Activated T-cell treated with anti-CD3 and anti-CD28 coated beads, Interleukin-2, amount 50 U/mL, for 72 hours (primary cell): ENCODE results near the gene ACTA2. TPM values are rescaled to one million over a fixed set of nuclear protein-coding genes. Genes with fewer than 3 reads are reported as not detected.
A peak's percentile ranks its signal among the peaks of the same experiment; 100 is the strongest.

Experiments used
- ATAC-seq, 2 donors: fragments of 150-1000 bp; cut with Tn5 transposase; replicated peaks in 1 of 2; 2 replicates each; pipeline ENCODE4 v1.10.0; 2021; ENCODE audit warnings: moderate library complexity in 2 of 2, mild to moderate bottlenecking in 1 of 2
- DNase-seq, 2 donors: peaks; one replicate each; pipeline ENCODE4 v3.0.0; 2021 to 2022; ENCODE audit warnings: mixed read lengths in 1 of 2
- H3K27ac Mint-ChIP-seq: one replicate; pipeline ENCODE4 v1.8.0; 2022; ENCODE audit warnings: mild to moderate bottlenecking, moderate library complexity, mixed read lengths
- H3K27me3 Mint-ChIP-seq: one replicate; pipeline ENCODE4 v1.8.0; 2022; ENCODE audit warnings: low read depth, mixed read lengths
- H3K36me3 Mint-ChIP-seq, 2 donors: one replicate each; pipeline ENCODE4 v1.8.0; 2022; ENCODE audit warnings: mixed read lengths in 2 of 2, mild to moderate bottlenecking in 1 of 2; ENCODE audit not compliant: insufficient read depth in 2 of 2
- H3K4me1 Mint-ChIP-seq: one replicate; pipeline ENCODE4 v1.8.0; 2022; ENCODE audit warnings: low read depth, mixed read lengths
- H3K4me3 Mint-ChIP-seq, 2 donors: one replicate each; pipeline ENCODE4 v1.8.0; 2022; ENCODE audit warnings: mild to moderate bottlenecking in 2 of 2, mixed read lengths in 2 of 2, moderate library complexity in 2 of 2
- H3K9me3 Mint-ChIP-seq, 2 donors: one replicate each; pipeline ENCODE4 v1.8.0; 2022; ENCODE audit warnings: mixed read lengths in 2 of 2
- total RNA-seq, 2 donors: library from RNA; stranded (reverse); gene quantifications; one replicate each; pipeline ENCODE4 v1.2.3, GENCODE V29; 2022

The ACTA2 gene
- total RNA-seq, 2 donors from 2014 or later, result 60.7 to 76.9 TPM

DNA sequence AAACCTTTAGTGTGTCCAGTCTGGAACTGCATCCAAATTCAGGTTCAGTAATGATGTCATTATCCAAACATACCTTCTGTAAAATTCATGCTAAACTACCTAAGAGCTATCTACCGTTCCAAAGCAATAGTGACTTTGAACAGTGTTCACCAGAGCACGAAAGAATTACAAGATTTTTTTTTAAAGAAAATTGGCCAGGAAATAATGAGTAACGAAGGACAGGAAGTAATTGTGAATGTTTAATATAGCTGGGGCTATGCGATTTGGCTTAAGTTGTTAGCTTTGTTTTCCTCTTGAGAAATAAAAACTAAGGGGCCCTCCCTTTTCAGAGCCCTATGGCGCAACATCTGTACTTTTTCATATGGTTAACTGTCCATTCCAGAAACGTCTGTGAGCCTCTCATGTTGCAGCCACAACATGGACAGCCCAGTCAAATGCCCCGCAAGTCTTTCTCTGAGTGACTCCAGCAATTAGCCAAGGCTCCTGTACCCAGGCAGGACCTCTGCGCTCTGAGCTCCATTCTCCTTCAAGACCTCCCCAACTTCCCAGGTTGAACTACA is 37.3 kb upstream of the ACTA2 start:
- ATAC-seq (peak in 1 of 2 donors; percentile 8), DNase-seq (no peak)
- Mint-ChIP-seq H3K4me1 (peaks cover 57% of the 10 kb centered on the region), H3K4me3 (peak overlapping the region; percentile 89 to 92), H3K9me3 (peaks cover 3 to 4% of the 10 kb centered on the region in 2 donors), H3K27ac (peak overlapping the region; percentile 96), H3K36me3 (peaks cover 22 to 27% of the 10 kb centered on the region in 2 donors), H3K27me3 (no peaks in the 10 kb centered on the region)

- Mint-ChIP-seq H3K27ac (peak overlapping the region; percentile 96), H3K4me3 (peak overlapping the region; percentile 89 to 92), H3K4me1 (peaks cover 62% of the 10 kb centered on the region), H3K36me3 (peaks cover 22 to 27% of the 10 kb centered on the region in 2 donors), H3K9me3 (peaks cover 3 to 4% of the 10 kb centered on the region in 2 donors), H3K27me3 (no peaks in the 10 kb centered on the region)
- ATAC-seq (no peak), DNase-seq (no peak)
Observed at GRCh38 chr10:88989423-88989822, 36.9 kb upstream of the ACTA2 start.

DNA sequence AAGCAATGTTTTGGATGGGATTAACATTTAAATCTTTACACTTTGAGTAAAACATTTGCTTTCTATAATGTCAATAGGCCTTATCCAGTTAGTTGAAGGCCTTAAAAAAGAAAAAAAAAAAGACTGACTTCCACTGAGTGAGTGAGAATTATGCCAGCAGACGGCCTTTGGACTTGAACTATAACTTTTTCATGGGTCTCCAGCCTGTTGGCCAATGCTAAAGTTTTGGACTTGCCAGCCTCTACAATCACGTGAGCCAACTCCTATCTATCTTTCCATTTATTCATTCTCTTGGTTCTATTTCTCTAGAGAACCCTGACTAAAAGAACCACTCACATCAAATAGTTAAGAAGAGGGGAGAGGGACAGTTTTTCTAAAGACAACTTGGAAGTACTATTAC is 35.3 kb upstream of the ACTA2 start:
- Mint-ChIP-seq H3K36me3 (peaks cover 18 to 23% of the 10 kb centered on the region in 2 donors), H3K4me3 (peak overlapping the region; percentile 11 to 12), H3K9me3 (peaks cover 3 to 4% of the 10 kb centered on the region in 2 donors), H3K4me1 (peaks cover 63% of the 10 kb centered on the region), H3K27me3 (no peaks in the 10 kb centered on the region), H3K27ac (peak overlapping the region; percentile 9)
- DNase-seq, result no peak
- no peak for ATAC-seq

DNA sequence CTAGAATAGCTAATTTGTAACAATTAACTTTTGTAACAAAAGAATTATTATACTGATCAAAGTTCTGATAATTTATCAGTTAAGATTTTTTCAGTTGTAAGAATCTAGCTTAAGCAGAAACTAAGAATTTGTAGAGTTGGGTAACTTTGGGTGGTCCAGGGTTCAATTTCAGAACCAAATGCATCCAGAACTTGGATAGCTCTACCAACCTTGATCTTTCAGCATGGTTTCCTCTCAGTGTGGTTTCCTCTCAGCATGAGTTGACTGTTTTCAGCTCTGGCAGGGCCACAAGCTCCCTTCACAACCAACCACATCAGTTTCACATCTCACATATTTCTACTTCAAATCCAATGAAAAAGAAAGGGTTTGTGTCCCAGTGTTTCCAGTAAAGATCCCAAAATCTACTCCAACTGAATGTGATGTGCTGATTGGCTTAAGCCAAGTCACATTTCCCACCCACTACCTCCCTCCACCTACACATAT is 34.7 kb upstream of the ACTA2 start:
- peak overlapping the region; percentile 1 for H3K27ac Mint-ChIP-seq
- DNase-seq (peak; percentile 34 to 43), ATAC-seq (no peak)
- no peaks in the 10 kb centered on the region for H3K27me3 Mint-ChIP-seq
- peak overlapping the region in 1 of 2 donors; percentile 12 for H3K4me3 Mint-ChIP-seq
- peaks cover 15 to 20% of the 10 kb centered on the region in 2 donors for H3K36me3 Mint-ChIP-seq
- peaks cover 3 to 4% of the 10 kb centered on the region in 2 donors for H3K9me3 Mint-ChIP-seq
- peaks cover 61% of the 10 kb centered on the region for H3K4me1 Mint-ChIP-seq

DNA sequence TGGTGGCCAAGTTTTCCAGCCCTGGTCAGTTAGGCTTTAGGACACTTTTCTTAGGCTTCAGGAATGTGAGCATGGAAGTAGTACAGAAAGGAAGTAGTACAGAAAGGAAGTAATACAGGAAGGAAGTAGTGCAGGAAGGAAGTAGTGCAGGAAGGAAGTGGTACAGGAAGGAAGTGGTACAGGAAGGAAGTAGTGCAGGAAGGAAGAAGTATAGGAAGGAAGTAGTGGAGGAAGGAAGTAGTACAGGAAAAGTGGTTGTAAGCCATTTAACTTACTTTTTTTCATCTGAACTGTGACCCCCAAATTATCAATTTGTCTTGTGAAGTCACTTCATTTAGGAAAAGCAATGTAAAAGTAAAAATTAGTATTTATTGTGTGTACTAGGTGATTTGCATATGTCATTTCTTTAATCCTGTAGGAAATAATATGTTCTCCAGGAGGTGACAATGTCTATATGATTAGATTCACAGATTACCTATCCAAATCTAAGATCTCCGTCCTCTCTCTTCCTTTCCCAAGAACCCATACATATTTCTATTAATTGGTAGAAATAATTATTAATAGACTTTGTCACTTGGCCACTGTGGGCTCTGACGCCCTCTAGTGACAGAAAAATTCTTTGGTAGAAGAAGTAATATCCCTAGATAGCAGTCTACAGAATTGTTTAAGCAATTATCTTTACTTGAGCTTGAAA is 34.1 kb upstream of the ACTA2 start:
- H3K36me3 Mint-ChIP-seq, result peaks cover 11 to 14% of the 10 kb centered on the region in 2 donors
- peaks cover 61% of the 10 kb centered on the region for H3K4me1 Mint-ChIP-seq
- DNase-seq (no peak), ATAC-seq (no peak)
- H3K9me3 Mint-ChIP-seq, result peaks cover 3 to 4% of the 10 kb centered on the region in 2 donors
- no peak overlapping the region for H3K27ac Mint-ChIP-seq
- no peaks in the 10 kb centered on the region for H3K27me3 Mint-ChIP-seq
- peak overlapping the region in 1 of 2 donors; percentile 18 for H3K4me3 Mint-ChIP-seq

DNA sequence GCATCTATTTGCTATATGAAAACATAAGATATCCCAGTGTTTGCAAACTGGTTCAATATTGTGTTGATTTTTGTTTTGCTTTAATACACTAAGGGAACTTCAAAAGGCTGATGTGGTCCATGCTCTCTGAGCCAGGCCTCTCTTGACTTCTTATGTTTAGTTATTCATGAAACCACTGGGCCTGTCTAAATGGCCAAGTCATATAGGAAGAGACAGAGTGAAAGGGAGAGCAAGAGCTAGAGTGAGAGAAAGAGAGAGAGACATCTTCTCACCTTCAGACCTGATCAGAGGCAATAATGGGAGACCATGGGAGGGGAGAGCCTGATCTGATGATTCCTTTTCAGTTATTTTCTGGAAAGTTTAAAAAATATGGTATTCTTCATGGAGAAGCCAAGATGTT is 32.0 kb upstream of the ACTA2 start:
- Mint-ChIP-seq H3K36me3 (peaks cover 5 to 11% of the 10 kb centered on the region in 2 donors), H3K27ac (no peak overlapping the region), H3K27me3 (no peaks in the 10 kb centered on the region), H3K9me3 (peaks cover 3 to 4% of the 10 kb centered on the region in 2 donors), H3K4me3 (no peak overlapping the region), H3K4me1 (peaks cover 49% of the 10 kb centered on the region)
- ATAC-seq, result peak; percentile 52 to 72
- DNase-seq, result no peak

DNA sequence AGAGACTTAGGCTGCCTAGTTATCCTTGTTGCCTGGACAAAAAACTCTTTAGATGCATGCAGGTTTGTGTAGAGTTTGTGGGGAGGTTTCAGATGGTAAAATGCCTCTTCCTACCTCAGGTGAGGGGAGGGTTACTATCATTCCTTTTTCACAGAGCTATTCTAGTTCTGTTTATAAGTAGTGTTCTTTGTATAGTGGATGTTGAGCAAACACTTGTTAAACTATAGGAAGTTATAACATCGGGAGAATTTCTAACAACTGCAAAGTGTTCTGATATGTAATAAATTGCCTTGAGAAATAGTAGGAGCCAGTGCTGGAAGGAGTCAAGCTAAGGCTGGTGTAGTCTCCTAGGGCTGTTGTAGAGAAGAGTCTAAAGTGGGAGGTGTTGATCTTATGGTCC is 31.4 kb upstream of the ACTA2 start:
- Mint-ChIP-seq H3K9me3 (peaks cover 3 to 4% of the 10 kb centered on the region in 2 donors), H3K27me3 (no peaks in the 10 kb centered on the region), H3K27ac (peak overlapping the region; percentile 67), H3K36me3 (peaks cover 5 to 11% of the 10 kb centered on the region in 2 donors), H3K4me1 (peaks cover 44% of the 10 kb centered on the region), H3K4me3 (no peak overlapping the region)
- no peak for DNase-seq
- no peak for ATAC-seq

GRCh38 chr10:88983206-88983605 is 30.6 kb upstream of the ACTA2 start:
- no peak overlapping the region for H3K4me3 Mint-ChIP-seq
- no peak overlapping the region for H3K27ac Mint-ChIP-seq
- peaks cover 37% of the 10 kb centered on the region for H3K4me1 Mint-ChIP-seq
- H3K36me3 Mint-ChIP-seq, result peaks cover 5 to 11% of the 10 kb centered on the region in 2 donors
- peaks cover 3 to 4% of the 10 kb centered on the region in 2 donors for H3K9me3 Mint-ChIP-seq
- H3K27me3 Mint-ChIP-seq, result no peaks in the 10 kb centered on the region
- ATAC-seq (peak in 1 of 2 donors; percentile 20), DNase-seq (no peak)

GRCh38 chr10:88982366-88982765 is 29.8 kb upstream of the ACTA2 start:
- ATAC-seq, result no peak

DNA sequence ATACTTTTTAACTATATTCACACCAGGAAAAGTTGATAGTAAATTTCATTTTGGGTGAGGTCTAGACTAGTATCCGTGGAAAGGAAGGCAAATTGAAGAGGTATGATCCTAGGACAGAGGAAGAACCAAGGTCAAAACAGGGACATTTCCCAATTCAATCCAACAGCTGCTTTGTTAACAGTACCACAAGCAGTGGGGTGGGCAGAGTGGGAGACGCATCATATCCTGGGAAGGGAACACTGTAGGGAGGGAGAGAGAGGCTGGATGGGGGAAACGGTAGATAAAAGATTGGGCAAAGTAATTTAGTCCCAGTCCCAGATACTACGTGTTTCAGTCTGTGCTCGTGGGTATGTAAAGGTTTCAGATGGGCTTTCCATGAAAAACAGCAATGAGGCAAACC is 28.9 kb upstream of the ACTA2 start:
- DNase-seq (no peak), ATAC-seq (no peak)
- no peaks in the 10 kb centered on the region for H3K27me3 Mint-ChIP-seq
- no peak overlapping the region for H3K4me3 Mint-ChIP-seq
- H3K36me3 Mint-ChIP-seq, result peaks cover 1 to 2% of the 10 kb centered on the region in 2 donors
- no peak overlapping the region for H3K27ac Mint-ChIP-seq
- peaks cover 1 to 2% of the 10 kb centered on the region in 2 donors for H3K9me3 Mint-ChIP-seq
- H3K4me1 Mint-ChIP-seq, result peaks cover 21% of the 10 kb centered on the region

More at GRCh38 chr10:88982366-88982765, 29.8 kb upstream of the ACTA2 start:
- DNase-seq, result no peak
- H3K9me3 Mint-ChIP-seq, result peaks cover 3 to 4% of the 10 kb centered on the region in 2 donors
- peaks cover 29% of the 10 kb centered on the region for H3K4me1 Mint-ChIP-seq
- no peaks in the 10 kb centered on the region for H3K27me3 Mint-ChIP-seq
- H3K36me3 Mint-ChIP-seq, result peaks cover 4 to 5% of the 10 kb centered on the region in 2 donors
- no peak overlapping the region for H3K27ac Mint-ChIP-seq
- H3K4me3 Mint-ChIP-seq, result no peak overlapping the region

DNA sequence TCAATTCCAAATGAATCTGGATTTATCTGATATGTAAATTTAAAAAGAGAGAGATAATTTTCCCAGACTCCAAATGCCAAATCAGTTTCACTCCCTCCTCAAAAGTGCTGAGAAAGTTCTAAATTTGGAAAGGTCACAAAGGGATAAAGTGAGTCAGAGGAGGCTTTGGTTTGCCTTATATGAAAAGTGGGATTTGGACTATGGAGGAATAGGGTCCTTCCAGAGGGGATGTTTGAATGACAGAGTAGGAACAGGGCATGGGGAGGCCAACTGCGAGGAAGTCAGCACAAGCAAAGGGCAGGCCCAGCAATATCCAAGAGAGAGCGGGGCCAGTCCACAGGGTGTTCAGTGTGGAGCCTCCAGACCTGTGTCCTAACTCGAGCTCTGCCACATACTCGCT is 28.2 kb upstream of the ACTA2 start:
- H3K36me3 Mint-ChIP-seq, result no peaks in the 10 kb centered on the region
- no peaks in the 10 kb centered on the region for H3K9me3 Mint-ChIP-seq
- no peak overlapping the region for H3K27ac Mint-ChIP-seq
- no peak overlapping the region for H3K4me3 Mint-ChIP-seq
- DNase-seq, result no peak
- no peaks in the 10 kb centered on the region for H3K27me3 Mint-ChIP-seq
- ATAC-seq, result no peak
- H3K4me1 Mint-ChIP-seq, result peaks cover 18% of the 10 kb centered on the region

- Mint-ChIP-seq H3K4me1 (peaks cover 16% of the 10 kb centered on the region), H3K27ac (no peak overlapping the region), H3K9me3 (no peaks in the 10 kb centered on the region), H3K4me3 (no peak overlapping the region), H3K27me3 (no peaks in the 10 kb centered on the region), H3K36me3 (no peaks in the 10 kb centered on the region)
- no peak for DNase-seq
- no peak for ATAC-seq
Observed at GRCh38 chr10:88980247-88980646, 27.7 kb upstream of the ACTA2 start.

DNA sequence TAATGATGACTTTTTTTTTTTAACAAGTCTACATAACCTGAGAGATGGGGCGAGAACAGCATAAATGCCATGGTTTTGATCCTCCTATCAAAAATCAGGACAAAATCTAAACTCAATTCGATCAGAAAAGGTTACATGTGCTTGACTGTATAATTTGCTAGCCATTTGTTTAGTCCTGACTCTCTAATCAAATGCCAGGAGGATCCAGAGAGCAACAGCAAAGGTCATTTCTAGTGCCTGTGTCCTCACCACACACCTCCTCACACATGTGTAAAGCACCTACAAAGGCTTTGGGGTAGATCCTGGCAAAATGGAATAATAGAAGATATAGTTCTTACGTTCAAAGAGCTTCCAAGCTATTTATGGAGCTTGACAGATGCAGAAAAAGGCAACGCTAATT is 27.0 kb upstream of the ACTA2 start:
- H3K27me3 Mint-ChIP-seq, result no peaks in the 10 kb centered on the region
- DNase-seq, result no peak
- H3K9me3 Mint-ChIP-seq, result no peaks in the 10 kb centered on the region
- H3K4me1 Mint-ChIP-seq, result peaks cover 20% of the 10 kb centered on the region
- no peaks in the 10 kb centered on the region for H3K36me3 Mint-ChIP-seq
- no peak for ATAC-seq
- no peak overlapping the region for H3K27ac Mint-ChIP-seq
- no peak overlapping the region for H3K4me3 Mint-ChIP-seq
